ENCODE data around the gene PTPRE.

The PTPRE gene

DNA sequence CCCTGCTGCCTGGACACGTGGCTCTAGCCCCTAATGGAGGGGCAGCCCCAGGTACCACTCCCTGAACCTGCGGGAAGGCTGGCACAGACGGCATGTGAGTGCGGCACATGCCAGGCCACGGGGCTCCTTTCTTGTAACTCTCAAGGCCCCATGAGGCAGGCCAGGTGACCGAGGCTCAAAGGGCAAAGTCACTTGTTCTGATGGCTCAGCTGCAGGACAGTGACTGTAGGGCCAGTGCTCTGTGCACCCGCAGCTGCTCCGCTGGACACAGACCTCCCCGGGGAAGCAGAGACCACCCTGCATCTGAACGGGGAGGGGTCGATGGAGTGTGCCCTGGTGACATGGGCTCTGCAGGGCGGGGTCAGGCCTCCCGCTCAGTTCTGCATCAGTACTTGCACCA, 55.3 kb downstream of the PTPRE start:
- no peak for DNase-seq

DNA sequence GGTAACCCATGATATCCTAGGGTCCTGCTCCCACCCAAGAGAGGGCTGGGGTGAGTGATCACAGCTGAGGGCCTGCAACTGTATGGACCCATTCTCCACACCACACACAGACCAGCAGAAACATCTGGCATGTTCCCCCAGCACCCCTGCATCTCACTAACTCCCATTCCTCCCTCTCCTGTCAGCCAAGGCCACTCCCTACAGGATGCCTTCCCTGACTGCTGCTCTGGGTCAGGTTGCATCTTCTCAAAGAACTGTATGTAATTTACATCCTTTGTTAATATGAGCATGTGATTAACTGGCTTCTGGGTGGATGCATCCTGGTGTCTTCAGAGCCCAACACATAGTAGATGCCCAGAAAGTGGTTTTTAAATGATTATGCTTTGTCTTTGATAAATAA, 56.2 kb downstream of the PTPRE start:
- DNase-seq = no peak

- DNase-seq = no peak
These were observed 57.7 kb downstream of the PTPRE start for GRCh38 chr10:127964621-127965020.

- no peak for DNase-seq
These were observed 60.0 kb downstream of the PTPRE start for GRCh38 chr10:127966875-127967274.

DNA sequence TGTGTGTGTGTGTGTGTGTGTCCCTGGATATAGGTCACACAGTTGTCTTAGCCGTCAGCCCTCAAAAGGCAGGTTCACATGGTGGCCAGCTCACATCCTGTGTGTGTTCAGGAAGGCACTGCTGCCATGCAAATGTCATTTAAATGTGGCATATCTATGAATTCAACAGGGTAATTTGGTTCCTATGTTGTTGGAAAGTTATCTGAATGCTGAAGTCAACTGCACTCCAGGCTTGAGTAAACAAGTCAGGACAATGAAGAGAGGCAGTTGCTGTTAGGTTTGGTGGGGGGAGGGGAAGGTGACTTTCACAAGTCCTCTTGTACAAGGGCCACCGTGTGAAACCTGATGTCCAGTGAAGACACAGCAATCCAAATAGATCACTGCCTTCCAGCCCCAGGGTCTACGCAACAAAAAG, 61.1 kb downstream of the PTPRE start:
- DNase-seq = no peak

DNA sequence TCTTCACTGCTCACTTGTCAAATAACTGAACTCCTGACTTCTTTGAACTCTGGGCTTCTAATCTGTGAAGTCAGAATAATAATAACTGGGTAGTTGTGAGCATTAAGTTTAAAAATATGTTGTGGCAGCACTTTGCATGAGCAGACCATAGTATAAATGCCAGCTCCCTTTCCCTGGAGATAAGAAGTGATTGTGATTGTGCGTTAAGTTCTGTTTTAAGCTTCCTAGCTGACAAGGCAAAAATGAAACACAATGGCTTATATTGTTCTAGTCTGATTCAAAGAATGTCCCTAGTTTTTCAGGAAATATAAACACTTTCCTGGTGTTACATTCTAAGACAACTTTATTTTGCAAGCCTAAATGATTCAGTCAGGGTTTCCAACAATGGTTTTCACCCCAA, 61.8 kb downstream of the PTPRE start:
- DNase-seq = no peak

DNA sequence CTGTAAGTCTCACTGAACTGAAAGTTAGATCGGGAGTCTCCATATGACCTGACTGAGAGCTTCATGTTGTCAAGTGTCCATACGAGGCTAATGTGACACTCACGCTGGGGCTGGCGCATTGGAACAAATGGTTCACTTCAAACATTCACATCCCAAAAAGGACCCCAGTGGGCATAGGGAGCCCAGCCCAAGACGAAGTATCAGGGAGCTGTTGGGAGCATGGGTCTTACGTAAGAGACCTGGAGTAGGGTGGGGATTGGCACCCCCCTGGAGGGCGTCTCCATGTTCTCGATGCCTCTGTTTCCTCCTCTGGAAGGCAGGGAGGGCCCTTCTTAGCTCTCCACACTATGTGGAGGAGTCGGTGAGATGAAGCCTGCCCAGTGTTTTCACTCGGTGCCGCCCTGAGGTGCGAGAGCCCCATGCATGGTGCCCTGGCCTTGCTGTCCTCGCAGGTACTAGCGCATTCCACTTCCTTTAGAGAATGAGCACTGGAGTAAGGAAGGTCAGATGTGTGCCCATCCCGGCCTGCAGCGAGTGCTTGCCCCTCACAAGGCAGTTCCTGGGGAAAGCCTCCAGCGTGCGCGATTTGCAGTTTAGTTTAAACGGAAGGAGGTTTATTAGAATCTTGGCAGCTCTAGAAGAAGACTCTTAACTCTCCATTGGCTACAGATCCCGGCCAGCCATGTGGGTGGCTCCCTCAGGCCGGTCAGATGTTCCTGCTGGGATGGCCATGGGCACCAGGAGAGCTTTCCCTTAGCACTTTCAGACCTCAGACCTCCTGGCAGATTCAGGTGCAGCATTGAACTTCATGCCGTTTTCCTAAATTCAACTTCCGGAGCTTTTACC, 64.4 kb downstream of the PTPRE start:
- DNase-seq = no peak

- no peak for DNase-seq
These were observed 65.2 kb downstream of the PTPRE start for GRCh38 chr10:127971963-127972615.

DNA sequence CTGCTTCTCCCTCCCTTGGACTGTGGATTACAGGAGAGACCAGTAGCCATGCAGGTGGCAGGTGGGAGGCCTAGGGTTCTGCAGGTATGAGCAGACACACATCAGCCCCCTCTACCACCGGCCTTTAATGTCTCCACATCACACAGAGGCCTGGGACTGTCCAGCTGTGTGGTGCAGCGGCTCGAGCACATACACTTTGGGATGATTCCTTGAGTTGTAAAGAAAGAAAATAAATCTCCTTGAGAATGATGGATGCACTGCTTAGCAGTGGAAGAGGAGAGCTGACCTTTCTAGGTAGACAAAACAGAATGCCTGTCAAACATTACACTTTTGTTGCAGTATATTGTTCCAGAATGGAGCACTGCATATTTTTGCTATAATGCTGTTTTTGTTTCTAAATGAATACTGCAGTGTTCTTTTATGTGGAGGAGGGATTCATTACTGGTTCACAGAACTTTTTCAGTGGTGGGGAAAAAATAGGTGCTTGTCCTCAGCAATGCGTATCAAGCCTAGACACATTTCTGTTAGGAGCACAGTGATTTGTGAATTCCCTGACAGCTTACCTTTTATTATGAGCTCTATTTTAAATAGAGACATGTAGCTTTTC, 66.0 kb downstream of the PTPRE start:
- DNase-seq = no peak

DNA sequence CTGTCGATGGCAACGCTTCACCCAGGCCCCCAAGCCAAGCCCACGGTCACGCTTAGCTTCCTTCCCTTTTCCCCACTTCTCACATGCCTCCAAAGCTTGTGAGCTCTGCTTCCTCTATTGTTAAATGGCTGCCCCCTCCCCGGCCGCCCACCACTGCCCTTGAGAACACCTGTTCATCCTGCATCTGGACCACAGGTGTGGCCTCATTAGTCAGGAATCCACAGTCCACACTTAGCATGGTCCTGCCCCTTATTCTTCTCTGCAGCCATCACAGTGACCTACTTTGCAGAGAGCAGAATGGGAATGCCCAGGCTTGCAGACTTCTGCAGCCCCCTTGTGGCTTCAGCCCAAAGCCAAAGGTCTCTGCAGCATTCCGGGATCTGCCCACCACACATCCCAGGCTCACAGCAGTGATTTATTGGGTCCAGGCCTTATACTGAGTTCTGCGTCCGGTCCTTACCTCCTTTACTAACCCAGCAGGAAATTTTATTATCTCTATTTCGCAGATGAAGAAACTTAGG, 66.9 kb downstream of the PTPRE start:
- no peak for DNase-seq

DNA sequence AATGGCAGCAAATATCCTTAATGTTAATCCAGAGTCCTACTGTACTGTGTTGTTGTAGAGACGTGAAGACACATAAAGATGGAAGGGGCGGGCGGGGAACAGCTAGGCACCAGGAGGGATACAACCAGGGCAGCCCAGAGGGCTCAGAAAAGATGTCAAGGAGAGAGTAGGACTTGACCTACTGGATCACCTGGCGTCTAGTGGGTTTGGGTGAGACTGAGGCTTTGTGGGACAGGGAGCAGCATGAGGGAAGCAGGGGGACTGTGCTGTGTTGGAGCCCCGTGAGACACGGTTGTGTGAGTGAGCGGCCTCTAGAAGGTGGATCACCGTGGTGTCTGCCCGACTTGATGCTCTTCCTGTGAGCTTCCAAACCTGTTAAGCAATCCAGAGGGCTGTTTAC, 68.0 kb downstream of the PTPRE start:
- DNase-seq = no peak

DNA sequence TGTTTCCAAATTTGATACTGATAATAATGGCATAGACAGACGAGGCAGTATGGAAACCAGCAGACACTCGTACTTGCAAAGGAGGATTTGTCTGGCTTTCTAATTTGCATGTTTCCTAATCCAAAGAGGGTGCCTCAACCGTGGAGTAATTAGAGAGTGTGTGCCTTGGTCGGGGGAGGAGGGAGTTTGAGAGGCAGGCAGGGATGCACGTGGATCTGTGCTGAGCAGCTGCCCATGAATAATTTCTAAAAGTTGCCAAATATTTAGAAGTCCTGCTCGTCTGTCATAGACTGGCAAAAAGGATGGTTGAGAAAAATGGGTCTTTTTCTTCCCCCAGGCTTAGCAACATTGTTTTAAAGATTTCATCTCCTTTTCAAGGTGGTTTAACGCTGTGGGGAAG, 69.4 kb downstream of the PTPRE start:
- DNase-seq = no peak

- no peak for DNase-seq
These were observed 69.9 kb downstream of the PTPRE start for GRCh38 chr10:127976701-127977356.

DNA sequence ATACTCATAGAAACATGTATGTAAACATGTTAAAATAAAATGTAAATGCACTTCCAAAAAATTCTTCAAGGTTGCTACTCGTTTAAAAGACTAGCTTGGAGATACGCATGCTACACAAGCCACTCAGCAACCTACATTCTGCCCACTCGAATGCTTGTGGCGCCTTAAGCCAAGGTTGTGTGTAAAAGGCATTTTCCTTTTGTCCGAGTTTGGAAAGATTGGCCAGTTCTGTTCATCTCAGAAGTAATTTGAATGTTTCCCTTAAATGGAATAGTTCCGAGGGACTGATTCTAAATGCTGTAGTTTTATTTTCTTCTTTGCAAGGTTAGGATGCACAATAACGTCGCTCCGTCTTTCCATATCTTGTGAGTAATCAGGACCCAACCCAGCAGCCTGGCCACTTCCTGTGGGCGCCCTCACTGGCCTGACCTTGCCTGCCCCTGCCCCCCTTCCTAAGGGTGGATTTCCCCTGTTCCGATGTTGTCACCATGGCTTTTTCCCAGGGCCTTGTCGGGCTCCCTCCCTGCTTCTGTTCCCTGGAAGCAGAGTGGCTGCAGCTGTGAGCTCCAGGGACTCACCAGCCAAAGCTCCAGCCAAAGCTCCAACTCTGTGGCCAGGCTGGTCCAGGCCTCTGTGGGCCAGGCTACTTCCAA, 70.6 kb downstream of the PTPRE start:
- DNase-seq = peak; percentile 79

- DNase-seq = no peak
These were observed 71.6 kb downstream of the PTPRE start for GRCh38 chr10:127978481-127978880.

DNA sequence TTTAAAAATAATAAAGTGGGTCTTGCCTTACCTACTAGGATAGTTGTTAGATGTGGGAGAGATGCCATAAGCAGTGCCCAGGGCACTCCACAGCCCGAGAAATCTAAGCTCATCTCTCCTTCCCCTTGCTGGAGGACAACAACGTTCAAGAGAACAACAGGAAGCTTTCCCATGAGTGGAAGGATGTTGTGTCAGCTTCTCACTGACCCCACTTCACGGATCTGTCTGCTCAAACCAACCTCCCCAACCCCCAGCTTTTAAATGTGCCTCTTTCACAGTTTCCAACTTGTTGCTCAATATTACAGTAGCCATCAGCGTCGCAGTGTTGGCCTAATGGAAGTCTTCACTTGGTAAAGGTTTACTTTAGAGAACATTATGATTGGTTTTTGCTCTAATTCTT, 72.1 kb downstream of the PTPRE start:
- DNase-seq = no peak

DNA sequence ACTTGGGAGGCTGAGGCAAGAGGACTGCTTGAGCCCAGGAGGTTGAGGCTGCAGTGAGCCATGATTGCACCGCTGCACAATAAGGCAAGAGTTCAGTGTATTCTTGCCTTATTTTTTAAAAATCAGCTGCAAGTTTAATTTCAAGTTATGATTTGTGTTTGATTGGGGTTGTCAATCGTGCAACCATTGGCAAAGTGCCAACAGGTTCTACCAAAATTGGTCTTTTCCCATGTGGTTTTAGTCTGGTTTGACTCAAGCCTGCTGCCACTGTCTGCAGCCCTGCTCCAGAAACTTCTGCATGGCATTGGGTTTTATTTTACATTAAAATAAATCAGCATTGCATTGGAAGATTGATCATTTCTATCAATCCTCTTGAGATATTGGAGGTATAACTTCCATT, 72.7 kb downstream of the PTPRE start:
- DNase-seq = no peak

- DNase-seq = no peak
These were observed 74.0 kb downstream of the PTPRE start for GRCh38 chr10:127980898-127981297.

DNA sequence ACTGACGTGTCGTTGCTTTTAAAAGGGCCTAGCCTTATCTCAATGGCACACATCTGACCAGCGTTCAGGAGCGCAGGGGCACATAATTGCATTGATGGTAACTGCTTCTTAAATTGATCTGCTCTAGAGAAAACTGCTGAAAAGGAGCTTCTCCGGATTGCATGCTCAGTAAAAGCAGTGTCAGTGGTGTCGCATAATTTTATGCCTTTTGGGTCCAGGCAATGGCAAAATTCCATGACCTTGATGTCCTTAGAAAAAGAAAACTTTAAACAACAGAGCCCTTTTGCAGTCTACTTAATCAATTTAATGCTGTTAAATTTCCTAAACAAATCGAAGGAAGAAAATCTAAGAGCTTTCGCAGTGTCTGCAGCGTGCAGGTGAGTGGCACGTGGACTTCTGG, 75.7 kb downstream of the PTPRE start:
- no peak for DNase-seq

DNA sequence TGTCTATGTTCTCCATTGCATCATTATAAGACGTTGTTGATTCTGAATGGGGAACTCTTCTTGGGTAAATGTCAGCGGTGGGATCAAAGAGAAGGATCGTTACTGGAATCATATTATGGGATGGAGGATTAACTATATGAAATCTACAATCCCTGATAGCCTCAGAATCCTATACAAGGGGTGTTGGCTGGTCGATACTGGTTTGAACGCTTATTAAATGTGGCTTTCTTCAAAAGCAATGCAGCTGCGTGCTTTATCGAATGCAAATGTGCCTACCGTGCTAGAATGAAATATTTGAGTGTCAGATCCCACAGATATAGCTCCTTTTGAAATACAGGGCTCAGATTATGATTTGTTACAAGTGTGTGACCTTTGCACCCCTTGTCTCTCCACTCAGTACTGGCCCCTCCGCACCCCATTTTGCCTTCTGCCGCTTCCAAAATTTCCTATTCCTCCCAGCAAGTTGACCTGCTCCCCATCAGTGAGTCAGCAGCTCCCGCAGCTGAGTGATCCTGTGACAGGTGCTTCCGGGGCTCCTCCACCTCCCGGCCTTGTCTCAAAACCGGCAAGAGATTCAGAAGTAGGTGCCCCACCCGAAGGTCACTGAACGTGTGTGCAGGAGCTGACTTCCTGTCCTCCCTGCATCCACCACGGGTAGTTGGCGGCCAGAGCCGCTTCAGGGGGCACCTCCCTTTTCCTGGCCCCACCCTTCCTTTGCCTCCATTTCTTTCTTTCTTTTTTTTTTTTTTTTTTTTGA, 76.6 kb downstream of the PTPRE start:
- no peak for DNase-seq

- no peak for DNase-seq
These were observed 78.0 kb downstream of the PTPRE start for GRCh38 chr10:127984945-127985344.

All from EL (cell line).